ENCODE measurements around the gene PRPSAP1. TPM values are rescaled to one million over a fixed set of nuclear protein-coding genes. Genes with fewer than 3 reads are reported as not detected.

Gene PRPSAP1
- total RNA-seq, 6 experiments from 2014 or later = 32.6 to 37.4 (median 35.1) TPM

- H3K36me3 Mint-ChIP-seq (ENCODE audit: low read depth) = no peaks in the 10 kb centered on the region
- peaks cover 20% of the 10 kb centered on the region for H3K4me1 Mint-ChIP-seq (ENCODE audit: low read depth)
- peaks cover 8% of the 10 kb centered on the region; the same call in 1 of the 2 replicates for H3K27me3 Mint-ChIP-seq (ENCODE audit: insufficient read depth)
- TF ChIP-seq, protein P1, sequence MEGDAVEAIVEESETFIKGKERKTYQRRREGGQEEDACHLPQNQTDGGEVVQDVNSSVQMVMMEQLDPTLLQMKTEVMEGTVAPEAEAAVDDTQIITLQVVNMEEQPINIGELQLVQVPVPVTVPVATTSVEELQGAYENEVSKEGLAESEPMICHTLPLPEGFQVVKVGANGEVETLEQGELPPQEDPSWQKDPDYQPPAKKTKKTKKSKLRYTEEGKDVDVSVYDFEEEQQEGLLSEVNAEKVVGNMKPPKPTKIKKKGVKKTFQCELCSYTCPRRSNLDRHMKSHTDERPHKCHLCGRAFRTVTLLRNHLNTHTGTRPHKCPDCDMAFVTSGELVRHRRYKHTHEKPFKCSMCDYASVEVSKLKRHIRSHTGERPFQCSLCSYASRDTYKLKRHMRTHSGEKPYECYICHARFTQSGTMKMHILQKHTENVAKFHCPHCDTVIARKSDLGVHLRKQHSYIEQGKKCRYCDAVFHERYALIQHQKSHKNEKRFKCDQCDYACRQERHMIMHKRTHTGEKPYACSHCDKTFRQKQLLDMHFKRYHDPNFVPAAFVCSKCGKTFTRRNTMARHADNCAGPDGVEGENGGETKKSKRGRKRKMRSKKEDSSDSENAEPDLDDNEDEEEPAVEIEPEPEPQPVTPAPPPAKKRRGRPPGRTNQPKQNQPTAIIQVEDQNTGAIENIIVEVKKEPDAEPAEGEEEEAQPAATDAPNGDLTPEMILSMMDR (IDR thresholded peaks at IDR 0.05) = no peak
- no peaks in the 10 kb centered on the region for H3K9me3 Mint-ChIP-seq
- peak overlapping the region; percentile 86 for H3K27ac Mint-ChIP-seq
- no peak overlapping the region; the same call in 1 of the 2 replicates for H3K4me3 Mint-ChIP-seq
- DNase-seq = peak; percentile 77
These were observed 77.0 kb downstream of the PRPSAP1 start for GRCh38 chr17:76276461-76277299.

DNA sequence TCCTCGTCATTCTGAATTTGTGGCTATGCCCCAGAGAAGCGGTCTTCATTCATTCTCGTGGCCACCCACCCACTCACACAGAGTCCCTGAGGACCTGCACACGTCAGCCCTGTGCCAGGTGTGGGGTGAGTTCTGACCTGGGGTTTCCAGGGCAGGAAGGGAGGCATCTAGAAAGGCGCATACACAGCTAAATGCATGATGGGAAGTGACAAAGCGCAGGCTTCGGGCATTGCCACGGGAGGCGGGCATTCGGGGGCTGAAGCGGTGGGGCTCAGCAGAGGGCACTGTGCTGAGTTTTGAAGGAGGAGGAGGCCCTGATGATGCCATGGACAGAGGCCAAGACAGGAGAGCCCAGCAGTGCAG lies 77.7 kb downstream of the PRPSAP1 start:
- TF ChIP-seq, protein P1 (IDR thresholded peaks at IDR 0.05) = no peak; the same call in 1 of the 2 replicates
- H3K9me3 Mint-ChIP-seq = no peaks in the 10 kb centered on the region
- no peaks in the 10 kb centered on the region for H3K36me3 Mint-ChIP-seq (ENCODE audit: low read depth)
- peaks cover 8% of the 10 kb centered on the region for H3K27me3 Mint-ChIP-seq (ENCODE audit: insufficient read depth)
- no peak overlapping the region for H3K4me3 Mint-ChIP-seq
- DNase-seq = no peak
- peak overlapping the region; percentile 86 for H3K27ac Mint-ChIP-seq
- peaks cover 20% of the 10 kb centered on the region for H3K4me1 Mint-ChIP-seq (ENCODE audit: low read depth)

- DNase-seq = no peak
- peaks cover 8% of the 10 kb centered on the region for H3K27me3 Mint-ChIP-seq (ENCODE audit: insufficient read depth)
- no peak overlapping the region for H3K27ac Mint-ChIP-seq
- no peak overlapping the region for H3K4me3 Mint-ChIP-seq
- TF ChIP-seq, protein P1 (IDR thresholded peaks at IDR 0.05) = no peak
- peaks cover 20% of the 10 kb centered on the region for H3K4me1 Mint-ChIP-seq (ENCODE audit: low read depth)
- H3K36me3 Mint-ChIP-seq (ENCODE audit: low read depth) = no peaks in the 10 kb centered on the region
- no peaks in the 10 kb centered on the region for H3K9me3 Mint-ChIP-seq
These were observed 78.2 kb downstream of the PRPSAP1 start for GRCh38 chr17:76275382-76276068.

DNA sequence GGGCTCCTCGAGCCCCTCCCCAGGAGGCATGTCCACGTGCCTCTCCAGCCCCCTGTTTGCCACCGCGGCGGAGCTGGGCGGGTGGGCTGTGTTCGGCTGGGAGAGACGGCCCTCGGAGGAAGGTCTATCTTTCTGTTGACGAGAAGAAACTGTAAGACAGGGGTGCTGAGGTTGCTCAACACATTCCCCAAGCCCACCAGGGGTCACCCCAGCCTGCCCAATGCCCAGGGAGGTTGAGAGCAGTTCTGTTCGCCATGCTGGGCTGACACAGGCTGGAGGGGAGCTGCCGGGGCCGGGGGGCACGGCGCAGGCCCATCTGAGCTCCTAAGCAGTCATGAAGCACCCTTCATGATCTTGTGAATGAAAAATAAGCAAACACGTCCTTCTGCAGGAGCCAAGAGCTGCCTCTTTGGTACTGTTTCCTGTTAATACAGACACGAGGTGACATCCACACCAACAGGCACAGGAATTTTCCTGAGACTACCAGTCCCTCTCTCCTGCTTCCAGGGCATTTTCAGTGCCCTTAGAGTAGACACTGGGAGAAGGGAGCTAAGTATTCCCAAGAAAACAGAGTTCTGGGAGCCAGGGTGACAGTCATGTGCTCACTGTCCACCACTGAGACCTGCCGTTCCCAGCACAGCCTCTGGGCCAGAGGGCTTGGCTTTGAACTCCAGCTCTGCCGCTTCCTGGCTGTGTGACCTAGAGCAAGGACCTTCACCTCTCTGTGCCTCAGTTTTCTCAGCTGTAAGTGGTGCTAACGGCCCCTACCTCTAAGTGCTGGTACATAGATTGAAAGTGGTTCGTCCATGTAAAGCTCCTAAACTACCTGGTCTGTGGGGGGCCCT lies 79.4 kb downstream of the PRPSAP1 start:
- H3K27ac Mint-ChIP-seq = no peak overlapping the region
- peaks cover 8% of the 10 kb centered on the region for H3K27me3 Mint-ChIP-seq (ENCODE audit: insufficient read depth)
- H3K36me3 Mint-ChIP-seq (ENCODE audit: low read depth) = no peaks in the 10 kb centered on the region
- H3K9me3 Mint-ChIP-seq = no peaks in the 10 kb centered on the region
- no peak overlapping the region for H3K4me3 Mint-ChIP-seq
- no peak for DNase-seq
- TF ChIP-seq, protein P1 (IDR thresholded peaks at IDR 0.05) = no peak
- H3K4me1 Mint-ChIP-seq (ENCODE audit: low read depth) = peaks cover 21% of the 10 kb centered on the region

DNA sequence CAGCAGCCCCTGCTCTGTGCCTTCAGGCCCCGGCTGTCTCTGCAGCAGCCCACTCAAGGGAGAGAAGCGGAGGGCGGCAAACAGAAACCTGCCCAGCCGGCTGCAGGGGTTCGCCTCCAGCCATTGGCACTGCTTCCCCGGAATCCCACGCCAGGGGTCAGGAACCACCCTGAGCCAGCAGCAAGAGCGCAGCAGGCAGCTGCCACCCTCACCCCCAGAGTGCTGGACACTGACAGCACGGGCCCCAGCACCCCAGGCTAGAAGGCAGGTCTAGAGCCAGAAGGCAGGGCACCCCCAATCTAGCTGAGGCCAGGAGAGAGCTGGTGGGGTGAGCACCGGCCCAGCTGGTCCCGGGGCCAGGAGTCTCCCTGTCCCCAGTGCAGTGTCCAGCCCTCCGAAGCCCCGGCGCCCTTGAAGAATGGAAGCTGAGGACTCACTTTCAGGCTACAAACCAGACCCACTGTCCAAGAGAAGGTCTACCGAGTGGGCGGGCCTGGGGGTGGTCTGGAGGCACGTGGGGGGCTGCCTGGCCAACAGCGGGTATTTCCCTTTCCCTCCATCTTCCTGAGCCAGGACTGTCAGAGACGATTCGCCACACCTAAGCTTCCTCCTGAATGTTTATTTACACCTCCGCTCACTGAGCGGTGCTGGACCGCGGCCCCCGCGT lies 80.1 kb downstream of the PRPSAP1 start:
- DNase-seq = no peak
- H3K27me3 Mint-ChIP-seq (ENCODE audit: insufficient read depth) = peaks cover 8% of the 10 kb centered on the region
- peak overlapping the region; percentile 26; the same call in 1 of the 2 replicates for H3K27ac Mint-ChIP-seq
- peaks cover 29% of the 10 kb centered on the region for H3K4me1 Mint-ChIP-seq (ENCODE audit: low read depth)
- TF ChIP-seq, protein P1 (IDR thresholded peaks at IDR 0.05) = no peak
- no peak overlapping the region; the same call in 1 of the 2 replicates for H3K4me3 Mint-ChIP-seq
- H3K36me3 Mint-ChIP-seq (ENCODE audit: low read depth) = no peaks in the 10 kb centered on the region
- no peaks in the 10 kb centered on the region for H3K9me3 Mint-ChIP-seq

Measured in HFFc6 (cell line).